Thymus (tissue), 11 donors: ENCODE data around the gene SNX2. TPM values are rescaled to one million over a fixed set of nuclear protein-coding genes. Genes with fewer than 3 reads are reported as not detected.
A peak's percentile ranks its signal among the peaks of the same experiment; 100 is the strongest.

Experiments used
- DNase-seq, 9 donors: peaks; one replicate each; pipeline ENCODE4 v3.0.0-alpha.2; 2013; ENCODE audit warnings: low spot score in 9 of 9, low read depth in 6 of 9, missing footprints in 1 of 9
- H3K27ac ChIP-seq, 2 donors: one replicate each; pipeline ENCODE4 v1.5.1; 2013; ENCODE audit warnings: control low read depth in 1 of 2, low read depth in 1 of 2, low read length in 1 of 2, mild to moderate bottlenecking in 1 of 2, moderate library complexity in 1 of 2
- H3K27me3 ChIP-seq, 2 donors: one replicate each; pipeline ENCODE4 v1.5.1; 2013; ENCODE audit warnings: low read length in 1 of 2; ENCODE audit not compliant: control insufficient read depth in 2 of 2, insufficient read depth in 1 of 2
- H3K36me3 ChIP-seq, 2 donors: one replicate each; pipeline ENCODE4 v1.5.1; 2013; ENCODE audit warnings: low read length in 1 of 2, mild to moderate bottlenecking in 1 of 2, moderate library complexity in 1 of 2; ENCODE audit not compliant: control insufficient read depth in 2 of 2, insufficient read depth in 2 of 2
- H3K4me1 ChIP-seq, 2 donors: one replicate each; pipeline ENCODE4 v1.5.1; 2013; ENCODE audit warnings: low read length in 2 of 2; ENCODE audit not compliant: control insufficient read depth in 2 of 2, insufficient read depth in 2 of 2
- H3K4me3 ChIP-seq, 2 donors: one replicate each; pipeline ENCODE4 v1.5.1; 2013; ENCODE audit warnings: low read length in 2 of 2, control low read depth in 1 of 2, mild to moderate bottlenecking in 1 of 2
- H3K9me3 ChIP-seq, 2 donors: one replicate each; pipeline ENCODE4 v1.5.1; 2013; ENCODE audit warnings: low read length in 1 of 2, mild to moderate bottlenecking in 1 of 2; ENCODE audit not compliant: control insufficient read depth in 2 of 2, insufficient read depth in 1 of 2
- WGBS: extraction: QIAGEN DNeasy Blood & Tissue Kit; methylation state at CpG from one replicate; pipeline ENCODE4 v1.1.7; 2013; 5-methylcytosine and 5-hydroxymethylcytosine counted together
- polyA plus RNA-seq: library from polyadenylated mRNA; stranded (reverse); fragments of 200-250 nt; gene quantifications from one replicate; pipeline ENCODE4 v1.2.3, GENCODE V29; 2013
- total RNA-seq: library from RNA; stranded (reverse); fragments of 120-200 nt; gene quantifications from one replicate; pipeline ENCODE4 v1.2.4, GENCODE V29; 2013
- donor health status: healthy.

SNX2 gene
- total and polyA plus RNA-seq, 2 donors = 47.1 to 50.2 TPM

DNA sequence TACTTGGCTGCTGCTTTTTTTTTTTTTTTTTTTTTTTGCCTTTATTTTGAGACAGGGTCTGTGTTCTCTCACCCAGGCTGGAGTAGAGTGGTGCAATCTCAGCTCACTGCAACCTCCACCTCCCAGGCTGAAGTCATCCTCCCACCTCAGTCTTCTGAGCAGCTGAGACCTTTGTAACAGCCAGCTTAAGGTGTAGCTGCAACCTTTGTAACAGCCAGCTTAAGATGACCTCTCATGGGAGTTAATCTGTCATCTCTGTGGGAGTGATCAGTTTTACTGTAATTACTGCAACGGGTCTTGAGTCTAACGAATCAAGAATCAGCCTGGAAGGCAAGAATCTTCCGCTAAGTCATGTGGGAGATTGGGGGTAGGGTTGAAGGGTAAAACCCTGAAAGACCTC lies 31.6 kb upstream of the SNX2 start:
- no peak for DNase-seq
- H3K4me1 ChIP-seq = peaks cover 0 to 4% of the 10 kb centered on the region in 2 donors
- no peaks in the 10 kb centered on the region for H3K27me3 ChIP-seq
- no peaks in the 10 kb centered on the region for H3K9me3 ChIP-seq
- WGBS = 95% methylated on average over 3 of the region's 3 CpGs
- no peaks in the 10 kb centered on the region for H3K36me3 ChIP-seq
- H3K4me3 ChIP-seq = no peak overlapping the region
- no peak overlapping the region for H3K27ac ChIP-seq

DNA sequence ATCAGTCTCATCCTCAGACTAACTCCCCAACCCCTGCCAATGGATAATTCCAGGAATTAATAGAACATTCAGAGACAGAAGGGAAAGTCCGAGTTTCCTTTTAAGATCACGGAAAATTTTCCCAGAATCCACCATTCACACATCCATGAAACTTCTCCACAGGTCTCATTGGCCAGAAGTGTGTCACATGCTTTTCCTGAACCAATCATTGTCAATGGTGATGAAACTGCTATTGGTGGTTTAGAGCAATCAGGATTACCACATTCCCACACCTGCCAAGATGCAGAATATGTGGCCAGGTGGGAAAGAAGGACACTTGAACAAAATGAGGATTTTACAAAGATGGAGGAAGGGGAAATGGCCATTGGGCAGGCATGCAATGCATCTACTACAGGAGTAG lies 29.3 kb upstream of the SNX2 start:
- DNase-seq = no peak
- no peak overlapping the region for H3K4me3 ChIP-seq
- WGBS = 88% methylated on average over 2 of the region's 2 CpGs

GRCh38 chr5:122749886-122750285 lies 25.0 kb upstream of the SNX2 start:
- WGBS = 90% methylated on average over 2 of the region's 2 CpGs
- Histone ChIP-seq H3K27me3 (no peaks in the 10 kb centered on the region), H3K36me3 (no peaks in the 10 kb centered on the region), H3K4me1 (no peaks in the 10 kb centered on the region), H3K4me3 (no peak overlapping the region), H3K9me3 (no peaks in the 10 kb centered on the region), H3K27ac (no peak overlapping the region)
- DNase-seq = no peak

More for the DNA sequence above, 29.3 kb upstream of the SNX2 start:
- no peaks in the 10 kb centered on the region for H3K27me3 ChIP-seq
- H3K9me3 ChIP-seq = no peaks in the 10 kb centered on the region
- peaks cover 0 to 4% of the 10 kb centered on the region in 2 donors for H3K4me1 ChIP-seq
- no peak overlapping the region for H3K27ac ChIP-seq
- no peaks in the 10 kb centered on the region for H3K36me3 ChIP-seq

DNA sequence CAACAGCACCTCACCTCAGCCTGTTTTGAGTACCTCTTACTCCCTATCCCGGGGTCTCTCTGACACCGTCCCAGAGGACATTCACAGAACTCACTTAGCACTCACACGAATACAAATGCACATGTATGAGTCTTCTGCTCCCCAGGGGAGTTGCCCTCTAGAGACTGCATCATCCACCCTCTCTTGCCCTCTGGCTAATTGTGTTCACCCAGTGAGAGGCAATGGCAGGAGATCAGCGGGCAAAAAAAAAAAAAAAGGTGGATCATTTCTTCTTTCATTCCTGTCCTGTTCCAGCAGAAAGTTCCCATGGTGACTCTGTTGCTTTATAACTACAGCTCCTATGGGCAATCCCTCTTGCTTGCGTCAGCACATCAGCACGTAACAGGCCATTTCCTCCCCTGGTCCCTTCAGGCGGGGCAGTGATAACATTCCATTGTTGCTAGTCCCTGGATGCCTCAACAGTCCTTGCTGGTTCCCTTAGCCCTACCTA lies 23.5 kb upstream of the SNX2 start:
- Histone ChIP-seq H3K36me3 (no peaks in the 10 kb centered on the region), H3K27ac (no peak overlapping the region), H3K4me1 (no peaks in the 10 kb centered on the region), H3K9me3 (no peaks in the 10 kb centered on the region), H3K27me3 (no peaks in the 10 kb centered on the region), H3K4me3 (no peak overlapping the region)
- no peak for DNase-seq
- WGBS = 93% methylated on average over 7 of the region's 7 CpGs

DNA sequence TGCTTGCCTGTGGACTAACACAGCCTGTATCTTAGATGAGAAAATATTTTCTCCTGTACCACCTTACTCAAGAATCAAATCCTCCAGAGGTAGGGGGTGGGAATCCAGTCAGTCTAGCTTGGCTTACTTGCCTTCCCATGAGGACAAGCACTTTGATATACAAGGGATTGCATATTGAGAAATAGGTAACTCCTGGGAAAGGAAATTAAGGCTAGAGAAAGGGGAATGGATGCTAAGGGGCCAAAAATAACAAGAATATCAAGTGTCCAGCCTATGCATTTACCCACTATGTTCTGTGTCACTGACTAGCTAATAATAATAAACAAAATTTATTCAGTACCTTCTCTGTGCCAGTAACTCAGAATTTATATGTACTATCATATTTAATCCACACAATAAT lies 21.4 kb upstream of the SNX2 start:
- no peak for DNase-seq
- Histone ChIP-seq H3K9me3 (no peaks in the 10 kb centered on the region), H3K36me3 (no peaks in the 10 kb centered on the region), H3K27me3 (no peaks in the 10 kb centered on the region), H3K4me3 (no peak overlapping the region), H3K4me1 (no peaks in the 10 kb centered on the region), H3K27ac (no peak overlapping the region)

DNA sequence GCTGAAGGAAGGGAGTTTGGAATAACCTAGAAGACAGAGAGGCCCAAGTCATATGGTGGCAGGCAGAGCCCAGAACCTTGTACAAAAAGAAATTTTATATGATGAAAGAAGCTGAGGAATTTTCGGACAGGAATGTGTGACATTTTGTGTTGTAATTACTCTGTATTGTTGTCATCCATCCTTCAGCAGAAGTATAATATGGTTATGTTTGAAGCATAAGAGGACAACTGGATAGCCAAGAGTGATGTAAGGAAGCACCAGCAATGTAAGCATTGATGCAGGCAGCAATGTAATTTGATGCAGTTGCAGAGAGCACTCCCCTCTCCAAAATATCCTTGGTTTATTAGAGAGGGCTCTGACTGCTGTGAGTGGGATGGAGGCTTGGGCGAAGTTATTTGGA lies 19.1 kb upstream of the SNX2 start:
- Histone ChIP-seq H3K27me3 (no peaks in the 10 kb centered on the region), H3K36me3 (no peaks in the 10 kb centered on the region), H3K4me3 (no peak overlapping the region), H3K9me3 (no peaks in the 10 kb centered on the region), H3K27ac (no peak overlapping the region), H3K4me1 (no peaks in the 10 kb centered on the region)
- DNase-seq = no peak
- 90% methylated on average over 2 of the region's 2 CpGs for WGBS

GRCh38 chr5:122756264-122756911 lies 18.5 kb upstream of the SNX2 start:
- H3K4me3 ChIP-seq = no peak overlapping the region
- 55% methylated on average over 2 of the region's 2 CpGs for WGBS
- no peak overlapping the region for H3K27ac ChIP-seq
- H3K9me3 ChIP-seq = no peaks in the 10 kb centered on the region
- DNase-seq = peak in 1 of 9 donors; percentile 22
- no peaks in the 10 kb centered on the region for H3K36me3 ChIP-seq
- no peaks in the 10 kb centered on the region for H3K27me3 ChIP-seq
- no peaks in the 10 kb centered on the region for H3K4me1 ChIP-seq

DNA sequence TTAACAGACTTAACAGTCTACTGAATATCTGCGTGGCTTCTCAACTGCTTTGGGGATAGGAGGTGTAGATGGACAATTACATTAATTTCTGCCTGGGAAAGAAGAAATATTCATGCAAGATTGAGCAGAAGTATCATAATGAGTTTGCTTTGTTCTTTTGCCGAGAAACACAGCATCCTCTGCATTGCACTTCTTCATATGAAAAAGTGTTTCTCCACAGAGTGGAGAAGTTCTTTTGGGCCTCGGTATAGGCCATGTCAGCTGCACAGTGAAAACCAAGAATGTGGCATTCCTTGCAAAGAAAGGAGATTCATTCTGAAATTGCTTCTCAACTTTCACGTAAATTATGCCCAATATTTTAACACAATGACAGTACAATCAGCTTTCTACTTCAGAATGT lies 17.6 kb upstream of the SNX2 start:
- no peaks in the 10 kb centered on the region for H3K27me3 ChIP-seq

DNA sequence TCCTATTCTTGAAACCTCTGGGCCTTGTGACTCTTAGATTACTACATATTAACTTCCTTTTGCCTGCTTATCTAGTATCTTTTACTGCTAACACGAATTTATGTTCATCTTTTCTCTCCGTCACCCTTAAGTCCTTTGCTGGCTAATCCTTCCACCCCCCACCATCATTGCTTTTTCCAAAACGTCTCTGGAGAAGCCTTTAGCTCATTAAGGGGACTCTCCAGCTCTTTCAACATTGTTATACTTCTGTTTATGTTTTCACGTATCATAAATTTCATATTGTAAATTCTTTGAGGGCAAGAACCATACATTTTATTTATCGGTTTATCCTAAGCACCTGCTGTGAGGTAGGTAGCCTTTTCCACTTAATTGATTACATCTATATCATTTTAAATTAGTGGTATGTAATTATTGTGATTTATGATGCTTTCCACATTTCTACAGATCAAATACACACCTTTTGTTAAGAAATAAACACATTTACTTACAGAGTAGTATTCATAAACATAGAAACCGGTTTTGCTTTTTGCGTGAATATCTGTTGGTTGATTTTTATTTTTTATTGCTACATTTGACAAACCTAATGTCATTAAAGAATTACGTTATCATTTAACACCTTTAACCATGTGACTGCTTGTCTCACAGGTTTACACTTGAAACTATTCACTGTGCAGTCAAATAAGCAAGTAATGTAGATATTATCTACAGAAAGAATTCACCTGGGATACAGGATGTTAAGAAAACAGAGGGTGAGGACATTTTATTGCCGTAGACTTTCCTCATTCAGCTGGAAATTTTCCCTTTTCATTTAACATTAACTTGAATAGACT lies 15.4 kb upstream of the SNX2 start:
- WGBS = 93% methylated on average over 9 of the region's 9 CpGs
- H3K4me1 ChIP-seq = no peaks in the 10 kb centered on the region
- no peak for DNase-seq
- no peak overlapping the region for H3K4me3 ChIP-seq
- H3K27me3 ChIP-seq = no peaks in the 10 kb centered on the region
- H3K9me3 ChIP-seq = no peaks in the 10 kb centered on the region
- no peak overlapping the region for H3K27ac ChIP-seq
- H3K36me3 ChIP-seq = no peaks in the 10 kb centered on the region

More for the DNA sequence above, 17.6 kb upstream of the SNX2 start:
- H3K4me1 ChIP-seq = no peaks in the 10 kb centered on the region
- no peak overlapping the region for H3K4me3 ChIP-seq
- DNase-seq = no peak
- WGBS = 97% methylated on average over 4 of the region's 4 CpGs
- no peaks in the 10 kb centered on the region for H3K36me3 ChIP-seq
- no peak overlapping the region for H3K27ac ChIP-seq
- no peaks in the 10 kb centered on the region for H3K9me3 ChIP-seq
